ENCODE results near the gene FIGNL2. TPM values are rescaled to one million over a fixed set of nuclear protein-coding genes. Genes with fewer than 3 reads are reported as not detected.

Gene FIGNL2
- polyA plus RNA-seq, 1 donor (not counting 4 experiments of a cell fraction or from before 2014, with no cell fraction given): not detected

GRCh38 chr12:51839310-51839947 is 9.1 kb downstream of the FIGNL2 start:
- dilution Hi-C loops (cut with MboI; ENCODE audit: extremely low pct_ligation_motif_present, low sequenced_read_pairs): no loop called here

GRCh38 chr12:51838762-51839161 is 9.8 kb downstream of the FIGNL2 start:
- FAIRE-seq: no peak
- Histone ChIP-seq H3K9me1 (ENCODE audit: control insufficient read depth, extremely low read depth, insufficient read depth, low read length) (no peaks in the 10 kb centered on the region), H3K4me1 (ENCODE audit: control insufficient read depth, extremely low read depth, insufficient read depth, low read length) (no peaks in the 10 kb centered on the region), H3K9me3 (ENCODE audit: control insufficient read depth, low read depth, low read length) (no peaks in the 10 kb centered on the region), H2AFZ (ENCODE audit: control insufficient read depth, low read length) (no peak overlapping the region), H3K9ac (ENCODE audit: control insufficient read depth, extremely low read depth, insufficient read depth, low read length) (no peak overlapping the region), H3K27ac (ENCODE audit: control insufficient read depth, insufficient read depth, low read length) (no peak overlapping the region), H3K36me3 (ENCODE audit: control insufficient read depth in 2 of 2, extremely low read depth in 1 of 2, insufficient read depth in 2 of 2, low read length in 2 of 2) (no peaks in the 10 kb centered on the region), H3K79me2 (ENCODE audit: control insufficient read depth, insufficient read depth, low read length) (no peaks in the 10 kb centered on the region), H3K4me2 (ENCODE audit: control insufficient read depth, extremely low read depth, insufficient read depth, low read depth, low read length) (no peak overlapping the region), H3K27me3 (ENCODE audit: control insufficient read depth, extremely low read depth, insufficient read depth, low read length) (peaks cover 58% of the 10 kb centered on the region), H4K20me1 (ENCODE audit: control insufficient read depth, extremely low read depth, insufficient read depth, low read length) (no peaks in the 10 kb centered on the region), H3K4me3 (ENCODE audit: control insufficient read depth in 2 of 3, extremely low read depth in 1 of 3, insufficient read depth in 2 of 3, low read depth in 1 of 3, low read length in 3 of 3) (no peak overlapping the region)
- TF ChIP-seq EZH2 (IDR thresholded peaks at IDR 0.05; ENCODE audit: low read length): no peak
- TF ChIP-seq CTCF (optimal IDR thresholded peaks at IDR 0.05 in 1 of 3, IDR thresholded peaks at IDR 0.05 in 1 of 3, conservative IDR thresholded peaks at IDR 0.05 in 1 of 3; ENCODE audit: extremely low read depth in 1 of 3, insufficient read depth in 2 of 3, low read length in 3 of 3): no peak
- dilution Hi-C loops (cut with MboI; ENCODE audit: extremely low pct_ligation_motif_present, low sequenced_read_pairs): no loop called here
- no peak for DNase-seq (ENCODE audit: low read depth, low spot score)

More at GRCh38 chr12:51839310-51839947, 9.1 kb downstream of the FIGNL2 start:
- no peaks in the 10 kb centered on the region for H3K9me1 ChIP-seq (ENCODE audit: control insufficient read depth, extremely low read depth, insufficient read depth, low read length)
- H3K9me3 ChIP-seq (ENCODE audit: control insufficient read depth, low read depth, low read length): no peaks in the 10 kb centered on the region
- H3K4me2 ChIP-seq (ENCODE audit: control insufficient read depth, extremely low read depth, insufficient read depth, low read depth, low read length): no peak overlapping the region
- no peaks in the 10 kb centered on the region for H3K79me2 ChIP-seq (ENCODE audit: control insufficient read depth, insufficient read depth, low read length)
- no peak overlapping the region for H2AFZ ChIP-seq (ENCODE audit: control insufficient read depth, low read length)
- TF ChIP-seq EZH2 (IDR thresholded peaks at IDR 0.05; ENCODE audit: low read length): no peak
- TF ChIP-seq CTCF (optimal IDR thresholded peaks at IDR 0.05 in 1 of 3, IDR thresholded peaks at IDR 0.05 in 1 of 3, conservative IDR thresholded peaks at IDR 0.05 in 1 of 3; ENCODE audit: extremely low read depth in 1 of 3, insufficient read depth in 2 of 3, low read length in 3 of 3): no peak
- no peaks in the 10 kb centered on the region for H4K20me1 ChIP-seq (ENCODE audit: control insufficient read depth, extremely low read depth, insufficient read depth, low read length)
- no peak overlapping the region for H3K27ac ChIP-seq (ENCODE audit: control insufficient read depth, insufficient read depth, low read length)
- DNase-seq (ENCODE audit: low read depth, low spot score) (no peak), FAIRE-seq (no peak)
- H3K4me3 ChIP-seq (ENCODE audit: control insufficient read depth in 2 of 3, extremely low read depth in 1 of 3, insufficient read depth in 2 of 3, low read depth in 1 of 3, low read length in 3 of 3): no peak overlapping the region
- peaks cover 60% of the 10 kb centered on the region for H3K27me3 ChIP-seq (ENCODE audit: control insufficient read depth, extremely low read depth, insufficient read depth, low read length)
- no peak overlapping the region for H3K9ac ChIP-seq (ENCODE audit: control insufficient read depth, extremely low read depth, insufficient read depth, low read length)
- H3K36me3 ChIP-seq (ENCODE audit: control insufficient read depth in 2 of 2, extremely low read depth in 1 of 2, insufficient read depth in 2 of 2, low read length in 2 of 2): no peaks in the 10 kb centered on the region
- H3K4me1 ChIP-seq (ENCODE audit: control insufficient read depth, extremely low read depth, insufficient read depth, low read length): no peaks in the 10 kb centered on the region
